Measurements from ENCODE around the gene RDH12.

GRCh38 chr14:67694791-67695393, 6.8 kb upstream of the RDH12 start:
- TF ChIP-seq POLR2AphosphoS5 (IDR thresholded peaks at IDR 0.05; ENCODE audit: low read depth, low read length) (no peak), TAF1 (IDR thresholded peaks at IDR 0.05; ENCODE audit: low read depth, low read length) (peak; percentile 56; the same call in 1 of the 2 replicates), POLR2A (IDR thresholded peaks at IDR 0.05; ENCODE audit: low read depth, low read length) (peak; percentile 64; the same call in 1 of the 2 replicates)

Measured in GM12891 (cell line).